OCI-LY1 (cell line): ENCODE results near the gene UBXN10.

Source experiments
- EZH2 ChIP-seq: fragments of 200-600 bp; sonication (generic), shearing (Covaris generic); IDR thresholded peaks from 2 replicates; pipeline ENCODE4 v1.8.0; 2017; ENCODE audit warnings: borderline replicate concordance, mixed run types, mild to moderate bottlenecking, antibody characterized with exemption, low read length, moderate library complexity, mixed read lengths
- TF ChIP-seq, protein P1 (sequence below): fragments of 200-600 bp; sonication (generic), shearing (Covaris generic); IDR thresholded peaks from 2 replicates; pipeline ENCODE4 v1.5.1; 2017; ENCODE audit warnings: mild to moderate bottlenecking, antibody characterized with exemption, low read length, moderate library complexity, mixed read lengths

DNA sequence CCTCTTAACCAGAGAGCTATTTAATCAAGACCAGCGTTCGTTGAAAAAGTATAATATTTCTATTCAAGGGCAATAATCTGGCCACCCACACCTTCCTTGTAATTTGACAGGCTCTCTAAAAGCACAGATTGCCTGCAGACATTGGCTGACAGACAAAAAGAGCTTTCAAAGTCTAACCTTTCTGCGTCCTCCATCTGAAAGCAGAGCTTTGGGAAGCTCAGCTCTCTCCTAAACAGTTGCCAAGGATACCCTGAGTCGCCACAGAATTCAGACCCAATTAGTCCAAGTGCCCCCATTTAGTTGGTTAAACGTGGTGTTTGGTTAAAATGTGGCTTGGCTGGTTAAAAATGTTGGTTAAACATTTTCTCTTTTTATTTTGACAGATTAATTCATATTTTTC, 34.1 kb downstream of the UBXN10 start:
- TF ChIP-seq, protein P1, sequence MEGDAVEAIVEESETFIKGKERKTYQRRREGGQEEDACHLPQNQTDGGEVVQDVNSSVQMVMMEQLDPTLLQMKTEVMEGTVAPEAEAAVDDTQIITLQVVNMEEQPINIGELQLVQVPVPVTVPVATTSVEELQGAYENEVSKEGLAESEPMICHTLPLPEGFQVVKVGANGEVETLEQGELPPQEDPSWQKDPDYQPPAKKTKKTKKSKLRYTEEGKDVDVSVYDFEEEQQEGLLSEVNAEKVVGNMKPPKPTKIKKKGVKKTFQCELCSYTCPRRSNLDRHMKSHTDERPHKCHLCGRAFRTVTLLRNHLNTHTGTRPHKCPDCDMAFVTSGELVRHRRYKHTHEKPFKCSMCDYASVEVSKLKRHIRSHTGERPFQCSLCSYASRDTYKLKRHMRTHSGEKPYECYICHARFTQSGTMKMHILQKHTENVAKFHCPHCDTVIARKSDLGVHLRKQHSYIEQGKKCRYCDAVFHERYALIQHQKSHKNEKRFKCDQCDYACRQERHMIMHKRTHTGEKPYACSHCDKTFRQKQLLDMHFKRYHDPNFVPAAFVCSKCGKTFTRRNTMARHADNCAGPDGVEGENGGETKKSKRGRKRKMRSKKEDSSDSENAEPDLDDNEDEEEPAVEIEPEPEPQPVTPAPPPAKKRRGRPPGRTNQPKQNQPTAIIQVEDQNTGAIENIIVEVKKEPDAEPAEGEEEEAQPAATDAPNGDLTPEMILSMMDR: no peak
- no peak for TF ChIP-seq EZH2
